Gastrocnemius medialis (tissue), 4 donors: ENCODE results near the gene RALGPS2. TPM values are rescaled to one million over a fixed set of nuclear protein-coding genes. Genes with fewer than 3 reads are reported as not detected.

ENCODE experiments used
- ATAC-seq, 2 donors: fragments of 150-250 bp; one replicate each; pipeline ENCODE4 v1.9.1; 2016
- DNase-seq, 2 donors: peaks; one replicate each; pipeline ENCODE4 v3.0.0-alpha.2; 2019
- H3K27ac ChIP-seq, 4 donors: fragments of 200-600 bp; sonication (generic); 1 replicate in 1 of 4; 2 replicates in 3 of 4; pipeline ENCODE4 v1.5.1; 2016 to 2018; ENCODE audit warnings: mild to moderate bottlenecking in 2 of 4, moderate library complexity in 1 of 4
- H3K27me3 ChIP-seq, 3 donors: fragments of 200-600 bp; sonication (generic) in 2 of 3; 1 replicate in 1 of 3; 2 replicates in 2 of 3; pipeline versions ENCODE4 v1.5.1 to v1.6.0; 2016 to 2019; ENCODE audit warnings: mild to moderate bottlenecking in 1 of 3, moderate library complexity in 1 of 3
- H3K36me3 ChIP-seq, 2 donors: fragments of 200-600 bp; sonication (generic) in 1 of 2; one replicate each; pipeline ENCODE4 v1.5.1; 2017 to 2018
- H3K4me1 ChIP-seq, 2 donors: fragments of 200-600 bp; sonication (generic) in 1 of 2; one replicate each; pipeline ENCODE4 v1.5.1; 2016 to 2017; ENCODE audit warnings: mild to moderate bottlenecking in 2 of 2
- H3K4me3 ChIP-seq, 4 donors: fragments of 200-600 bp; sonication (generic) in 3 of 4; 1 replicate in 1 of 4; 2 replicates in 3 of 4; pipeline ENCODE4 v1.5.1; 2016 to 2019; ENCODE audit warnings: mild to moderate bottlenecking in 2 of 4
- H3K9me3 ChIP-seq, 3 donors: fragments of 200-600 bp; sonication (generic) in 2 of 3; 1 replicate in 1 of 3; 2 replicates in 2 of 3; pipeline ENCODE4 v1.5.1; 2016 to 2019
- CTCF ChIP-seq, 5 experiments: fragments of 450-650 bp in 3 of 5; fragments of 200-600 bp in 2 of 5; sonication (generic) in 2 of 5; IDR thresholded peaks in 4 of 5; conservative IDR thresholded peaks in 1 of 5; 1 replicate in 4 of 5; 2 replicates in 1 of 5; pipeline ENCODE4 v1.5.1; 2016 to 2019; ENCODE audit warnings: antibody characterized with exemption in 5 of 5, mild to moderate bottlenecking in 3 of 5, moderate library complexity in 3 of 5
- POLR2A ChIP-seq, 2 donors: fragments of 450-650 bp; IDR thresholded peaks; one replicate each; pipeline ENCODE4 v1.6.1; 2017; ENCODE audit warnings: antibody characterized with exemption in 2 of 2, mild to moderate bottlenecking in 2 of 2, moderate library complexity in 2 of 2
- in situ Hi-C, 4 donors: fragments of 200-750 bp; cut with MboI; loops; one replicate each; pipeline versions ENCODE4 v1.15.0 to v1.8.0; 2017; ENCODE audit warnings: low sequenced_read_pairs in 4 of 4
- intact Hi-C: fragments of 100-400 bp; cut with DNase I; formaldehyde crosslinking; loops from one replicate; pipeline ENCODE4 v1.15.1; 2023; ENCODE audit warnings: low total_unique reads
- total RNA-seq, 4 donors: library from RNA; depleted of rRNA; stranded (reverse); fragments of >200 nt; gene quantifications; one replicate each; pipeline versions ENCODE4 v1.1.0 to v1.2.3, GENCODE V29; 2016

RALGPS2 gene
- 1 to 10 TPM; 1.1 to 6.5 (median 2.5) TPM for total RNA-seq

- H3K4me1 ChIP-seq: peaks cover 0 to 7% of the 10 kb centered on the region in 2 donors
- H3K27me3 ChIP-seq: no peaks in the 10 kb centered on the region
- intact Hi-C loops: loop anchor here (5.0 to 10.0 kb wide), 2 partner anchors 142 to 180 kb away; no protein-coding TSS in a partner anchor
- DNase-seq (peak; percentile 20 to 30), ATAC-seq (peak; percentile 66 to 77)
- H3K36me3 ChIP-seq: no peaks in the 10 kb centered on the region
- no peak for TF ChIP-seq CTCF (IDR thresholded peaks at IDR 0.05 in 4 of 5, conservative IDR thresholded peaks at IDR 0.05 in 1 of 5)
- peak; percentile 29 to 42 for TF ChIP-seq POLR2A (IDR thresholded peaks at IDR 0.05)
- H3K27ac ChIP-seq: peak within 1 kb of the TSS; percentile 62 to 73 (median 63)
- no peaks in the 10 kb centered on the region for H3K9me3 ChIP-seq
- in situ Hi-C loops: no loop called here
- H3K4me3 ChIP-seq: peak within 1 kb of the TSS; percentile 68 to 95 (median 80)
These were observed at the start of gene RALGPS2 for GRCh38 chr1:178724728-178725465. Gene RALGPS2, plus strand, starts transcription at chr1:178725244. Its CDS starts 51,521 bp downstream, at chr1:178776765.

GRCh38 chr1:178679237-178679636 lies 45.8 kb upstream of the RALGPS2 start:
- H3K9me3 ChIP-seq: no peaks in the 10 kb centered on the region
- no peak overlapping the region for H3K27ac ChIP-seq
- H3K4me1 ChIP-seq: no peaks in the 10 kb centered on the region
- no peak overlapping the region for H3K4me3 ChIP-seq
- H3K36me3 ChIP-seq: no peaks in the 10 kb centered on the region
- no peak for DNase-seq
- no peak for ATAC-seq
- H3K27me3 ChIP-seq: no peaks in the 10 kb centered on the region
- intact Hi-C loops: no loop called here
- in situ Hi-C loops: no loop called here
- TF ChIP-seq POLR2A (IDR thresholded peaks at IDR 0.05) (no peak), CTCF (IDR thresholded peaks at IDR 0.05 in 4 of 5, conservative IDR thresholded peaks at IDR 0.05 in 1 of 5) (no peak)

- no peaks in the 10 kb centered on the region for H3K36me3 ChIP-seq
- H3K4me1 ChIP-seq: no peaks in the 10 kb centered on the region
- no peak overlapping the region for H3K4me3 ChIP-seq
- H3K27ac ChIP-seq: no peak overlapping the region
- no peak for TF ChIP-seq CTCF (IDR thresholded peaks at IDR 0.05 in 4 of 5, conservative IDR thresholded peaks at IDR 0.05 in 1 of 5)
- TF ChIP-seq POLR2A (IDR thresholded peaks at IDR 0.05): no peak
- H3K27me3 ChIP-seq: no peaks in the 10 kb centered on the region
- in situ Hi-C loops: no loop called here
- no peaks in the 10 kb centered on the region for H3K9me3 ChIP-seq
- no peak for DNase-seq
- intact Hi-C loops: no loop called here
- ATAC-seq: no peak
These were observed 42.6 kb upstream of the RALGPS2 start for GRCh38 chr1:178682429-178682828.

GRCh38 chr1:178682886-178683285 lies 42.2 kb upstream of the RALGPS2 start:
- Histone ChIP-seq H3K4me1 (no peaks in the 10 kb centered on the region), H3K9me3 (no peaks in the 10 kb centered on the region), H3K27ac (no peak overlapping the region), H3K36me3 (no peaks in the 10 kb centered on the region), H3K4me3 (no peak overlapping the region), H3K27me3 (no peaks in the 10 kb centered on the region)
- DNase-seq: no peak
- intact Hi-C loops (no loop called here), in situ Hi-C loops (no loop called here)
- TF ChIP-seq POLR2A (IDR thresholded peaks at IDR 0.05) (no peak), CTCF (IDR thresholded peaks at IDR 0.05 in 4 of 5, conservative IDR thresholded peaks at IDR 0.05 in 1 of 5) (no peak)
- ATAC-seq: no peak
